H1 (cell line): ENCODE results near the gene LHFPL3.

ENCODE experiments used
- CREB1 ChIP-seq: IDR thresholded peaks from 2 replicates; pipeline ENCODE4 v1.6.1; 2012; ENCODE audit warnings: inconsistent platforms
- CTCF ChIP-seq, 3 experiments: IDR thresholded peaks; 1 replicate in 2 of 3; 2 replicates in 1 of 3; pipeline versions ENCODE4 v1.5.1 to v1.6.1; 2011; ENCODE audit warnings: low read length in 3 of 3, mild to moderate bottlenecking in 3 of 3, inconsistent platforms in 2 of 3, low read depth in 1 of 3, moderate library complexity in 1 of 3; ENCODE audit not compliant: insufficient read depth in 1 of 3; ENCODE audit errors: control extremely low read depth in 1 of 3
- EP300 ChIP-seq, 2 experiments: IDR thresholded peaks; 1 replicate in 1 of 2; 2 replicates in 1 of 2; pipeline ENCODE4 v1.6.1; 2011 to 2012; ENCODE audit warnings: low read depth in 2 of 2, low read length in 2 of 2, mild to moderate bottlenecking in 2 of 2, borderline replicate concordance in 1 of 2, inconsistent platforms in 1 of 2, moderate library complexity in 1 of 2
- POLR2AphosphoS5 ChIP-seq: IDR thresholded peaks from 2 replicates; pipeline ENCODE4 v1.6.1; 2011; ENCODE audit warnings: low read depth, low read length

GRCh38 chr7:104664648-104665047 lies 336.2 kb downstream of the LHFPL3 start:
- TF ChIP-seq EP300 (IDR thresholded peaks at IDR 0.05; ENCODE audit: borderline replicate concordance in 1 of 2, low read depth in 2 of 2, low read length in 2 of 2) (no peak), CREB1 (no peak), CTCF (IDR thresholded peaks at IDR 0.05; ENCODE audit: control extremely low read depth in 1 of 3, insufficient read depth in 1 of 3, low read depth in 1 of 3, low read length in 3 of 3) (no peak), POLR2AphosphoS5 (no peak)
